Stimulated activated CD8-positive, alpha-beta memory T cell treated with anti-CD3 and anti-CD28 coated beads, Interleukin-7, amount 100 ng/mL, for 48 hours (primary cell): ENCODE measurements around the gene LRP11.
A peak's percentile ranks its signal among the peaks of the same experiment; 100 is the strongest.
"Not testable (repeated sequence)": the region's sequence is repeated elsewhere in the genome, so short reads cannot be mapped to it uniquely, and the experiment has no call there.

Experiments
- DNase-seq, 2 donors: peaks; one replicate each; pipeline ENCODE4 v3.0.0-alpha.2; 2020; ENCODE audit warnings: low read depth in 1 of 2; ENCODE audit errors: extremely low read depth in 1 of 2

Gene LRP11

DNA sequence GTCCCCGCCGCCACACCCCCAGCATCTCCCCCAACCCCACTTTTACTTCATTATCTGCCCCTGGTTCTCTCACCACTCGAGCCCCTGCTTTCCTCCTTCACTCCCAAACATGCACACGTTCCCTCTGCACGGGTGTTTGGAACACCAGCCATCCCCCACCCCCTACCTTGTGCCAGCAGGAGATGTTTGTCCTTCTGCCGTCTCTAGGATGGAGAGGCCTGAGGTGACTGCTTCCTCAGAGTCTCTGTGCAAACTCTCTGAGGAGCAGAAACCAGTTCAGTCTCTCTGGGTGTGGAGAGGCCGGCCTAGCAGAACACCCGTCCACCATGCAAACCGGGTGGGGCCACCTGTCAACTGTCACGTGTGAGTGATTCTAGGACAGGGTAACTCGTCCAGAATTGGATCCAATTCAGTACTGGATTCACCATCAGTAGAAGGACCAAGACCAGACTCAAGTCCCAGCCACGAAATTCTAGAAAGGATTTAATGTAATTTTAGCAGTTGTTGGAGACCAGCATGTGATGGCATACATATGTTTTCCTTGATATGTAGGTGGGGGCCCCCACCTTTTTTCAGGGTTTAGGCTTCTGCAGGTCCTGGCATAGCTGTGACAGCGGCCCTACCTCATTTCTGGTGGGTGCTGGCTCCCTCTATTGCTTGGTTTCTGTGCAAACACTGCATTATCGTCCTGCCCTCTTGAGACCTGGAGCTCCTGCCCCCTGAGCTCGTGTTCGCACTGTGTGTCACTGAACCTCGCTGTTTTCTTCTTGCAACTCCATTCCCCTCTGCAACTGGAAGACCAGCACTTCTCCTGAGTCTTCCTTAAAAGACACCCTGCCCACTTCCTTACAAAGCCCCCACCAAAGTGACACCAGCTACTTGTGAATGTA, 33.9 kb upstream of the LRP11 start, which contains the start of gene RAET1E:
TSS of gene RAET1E (minus strand) at position 259 of the 890 bp plus-strand sequence. CDS start 7,212 bp downstream, outside the sequence.
- DNase-seq, result no peak

DNA sequence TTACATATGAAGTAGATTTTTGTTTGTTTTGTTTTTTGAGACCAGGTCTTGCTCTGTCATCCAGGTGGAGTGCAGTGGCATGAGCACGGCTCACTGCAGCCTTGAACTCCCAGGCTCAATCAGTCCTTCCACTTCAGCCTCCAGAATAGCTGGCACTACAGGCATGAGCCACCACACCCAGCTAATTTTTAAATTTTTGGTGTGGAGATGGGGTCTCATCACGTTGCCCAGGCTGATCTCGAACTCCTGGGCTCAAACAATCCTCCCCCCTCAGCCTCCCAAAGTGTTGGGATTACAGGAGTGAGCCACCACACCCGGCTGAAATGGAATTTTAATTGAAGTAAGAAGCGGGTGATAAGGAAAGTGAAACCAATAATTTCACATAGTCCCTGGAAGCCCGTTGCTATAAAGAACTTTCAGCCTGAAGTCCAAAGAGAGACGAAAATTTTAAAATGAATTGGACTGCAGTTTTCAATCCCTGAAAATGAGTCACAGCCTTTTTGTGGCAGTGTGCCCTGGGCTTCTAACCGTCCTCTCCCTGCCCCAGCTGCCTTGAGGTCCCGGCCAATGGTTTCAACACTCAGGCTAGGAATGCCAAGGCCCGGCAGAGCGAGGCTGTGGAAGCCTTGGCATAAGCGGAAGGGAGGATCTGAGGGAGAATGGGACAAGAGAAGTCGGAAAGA, 33.0 kb upstream of the LRP11 start:
- no peak for DNase-seq

DNA sequence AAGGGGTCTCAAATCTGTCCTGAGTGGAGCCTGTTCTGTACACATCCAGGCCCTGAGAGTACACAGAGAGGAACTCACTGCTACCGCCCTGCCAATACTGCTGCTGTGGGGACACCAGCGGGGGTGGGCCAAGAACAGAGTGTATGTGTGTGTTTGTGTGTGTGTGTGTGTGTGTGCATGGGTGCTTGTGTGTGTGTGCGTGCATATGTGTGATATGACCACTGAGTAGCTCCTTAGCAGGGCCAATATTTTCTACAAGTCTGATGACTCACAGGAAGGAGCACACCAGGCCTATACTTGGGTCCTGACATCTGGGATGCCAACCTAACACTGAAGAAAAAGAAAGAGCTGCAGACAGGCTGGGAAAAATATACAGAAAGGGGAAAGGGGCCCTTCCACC, 32.3 kb upstream of the LRP11 start:
- DNase-seq, result no peak

DNA sequence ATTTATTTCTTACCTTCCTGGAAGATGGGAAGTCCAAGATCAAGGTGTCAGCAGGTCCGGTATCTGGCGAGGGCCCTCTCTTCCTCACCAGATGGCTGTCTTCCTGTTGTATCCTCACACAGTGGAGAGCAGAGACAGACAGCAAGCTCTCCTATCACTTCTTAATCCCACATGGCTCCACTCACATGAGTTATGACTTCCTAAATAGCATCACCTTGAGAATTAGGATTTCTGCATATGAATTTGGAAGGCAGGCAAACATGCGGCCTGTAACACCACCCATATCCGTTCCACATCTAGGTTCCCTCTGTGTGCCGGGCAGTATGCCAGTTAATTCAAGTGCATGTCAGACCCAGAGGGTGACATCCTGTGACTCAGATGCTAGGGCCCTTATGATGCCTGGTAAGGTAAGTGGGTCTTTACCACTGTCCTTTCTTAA, 31.7 kb upstream of the LRP11 start:
- DNase-seq, result peak in 1 of 2 donors; percentile 20

DNA sequence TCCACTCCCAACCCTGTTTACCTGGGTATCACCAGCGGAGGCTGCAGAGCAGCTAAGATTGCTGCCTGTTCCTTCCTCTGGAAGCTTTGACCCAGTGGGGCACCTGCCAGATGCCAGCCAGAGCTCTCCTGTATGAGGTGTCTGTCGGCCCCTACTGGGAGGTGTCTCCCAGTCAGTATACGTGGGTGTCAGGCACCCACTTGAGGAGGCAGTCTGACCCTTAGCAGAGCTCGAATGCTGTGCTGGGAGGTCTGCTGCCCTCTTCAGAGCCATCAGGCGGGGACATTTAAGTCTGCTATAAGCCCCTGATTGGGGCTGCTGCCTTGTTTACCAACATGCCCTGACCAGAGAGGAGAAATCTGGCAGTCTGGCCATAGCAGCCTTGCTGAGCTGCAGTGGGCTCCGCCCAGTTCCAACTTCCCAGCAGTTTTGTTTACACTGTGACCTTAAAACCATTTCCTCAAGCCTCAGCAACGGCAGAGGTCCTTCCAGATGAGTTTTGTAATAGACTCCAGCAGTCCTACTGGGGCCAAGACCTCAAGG, 31.0 kb upstream of the LRP11 start:
- DNase-seq, result no peak

DNA sequence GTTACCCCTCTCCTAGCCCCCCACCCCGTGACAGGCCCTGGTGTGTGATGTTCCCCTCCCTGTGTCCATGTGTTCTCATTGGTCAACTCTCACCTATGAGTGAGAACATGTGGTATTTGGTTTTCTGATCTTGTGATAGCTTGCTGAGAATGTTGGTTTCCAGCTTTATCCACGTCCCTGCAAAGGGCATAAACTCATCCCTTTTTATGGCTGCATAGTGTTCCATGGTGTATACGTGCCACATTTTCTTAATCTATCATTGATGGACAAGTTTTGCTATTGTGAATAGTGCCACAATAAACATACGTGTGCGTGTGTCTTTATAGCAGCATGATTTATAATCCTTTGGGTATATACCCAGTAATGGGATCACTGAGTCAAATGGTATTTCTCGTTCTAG, 27.7 kb upstream of the LRP11 start:
- not testable (repeated sequence) for DNase-seq

DNA sequence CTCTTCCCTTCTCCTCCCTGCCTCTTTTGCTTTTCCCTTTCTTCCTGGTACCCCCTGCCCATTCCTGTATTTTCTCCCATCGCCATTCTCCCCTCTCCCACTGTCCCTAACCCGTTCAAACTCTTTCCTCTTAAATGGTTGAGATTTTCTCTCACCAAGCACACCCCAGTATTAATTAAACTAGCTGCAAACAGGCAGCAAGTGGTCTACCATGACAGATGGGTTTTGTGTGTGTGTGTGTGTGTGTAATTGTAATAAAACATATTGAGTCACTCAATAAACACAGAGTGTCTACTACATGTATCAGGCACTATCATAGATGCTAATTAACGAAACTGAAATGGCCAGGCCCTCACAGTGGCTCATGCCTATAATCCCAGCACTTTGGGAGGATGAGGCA, 27.1 kb upstream of the LRP11 start:
- DNase-seq, result no peak

DNA sequence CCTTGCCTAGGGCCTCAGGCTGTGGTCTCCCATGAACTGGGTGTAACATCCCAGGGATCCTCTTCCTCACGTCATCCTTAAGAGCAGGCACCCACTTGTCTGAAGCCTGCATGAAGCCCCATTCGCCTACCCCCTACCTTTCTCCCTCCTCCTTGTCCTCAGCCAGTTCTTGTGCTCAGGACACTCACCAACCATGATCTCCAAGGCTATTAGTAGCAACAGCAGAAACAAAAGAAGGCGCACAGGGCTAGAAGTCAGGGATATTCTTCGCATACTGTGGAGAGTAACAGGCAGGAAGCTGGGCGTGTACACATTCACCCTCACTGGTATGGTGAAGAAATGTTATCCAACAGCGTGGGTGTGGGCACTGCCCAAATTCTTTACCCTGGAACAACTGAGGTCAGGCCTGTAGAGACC, 26.5 kb upstream of the LRP11 start:
- no peak for DNase-seq

DNA sequence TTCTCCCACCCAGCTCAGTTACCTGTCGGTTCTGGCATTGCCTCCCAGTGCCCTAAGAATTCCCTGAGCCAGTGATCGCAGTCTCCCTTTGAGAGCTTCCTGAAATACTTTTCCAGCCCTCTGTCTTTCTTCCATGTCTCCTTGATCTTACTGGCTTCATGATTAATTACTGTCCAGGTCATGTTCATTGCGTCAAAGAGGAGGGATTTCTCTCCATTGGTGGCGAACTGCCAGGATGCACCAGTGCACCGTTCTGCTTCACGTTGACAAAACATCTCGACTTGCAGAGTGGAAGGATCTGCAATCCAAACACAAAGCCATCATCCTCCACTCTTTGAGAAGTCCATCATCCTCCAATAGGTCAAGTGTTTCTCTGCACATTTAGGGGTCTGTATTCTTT, 25.2 kb upstream of the LRP11 start:
- DNase-seq, result no peak

DNA sequence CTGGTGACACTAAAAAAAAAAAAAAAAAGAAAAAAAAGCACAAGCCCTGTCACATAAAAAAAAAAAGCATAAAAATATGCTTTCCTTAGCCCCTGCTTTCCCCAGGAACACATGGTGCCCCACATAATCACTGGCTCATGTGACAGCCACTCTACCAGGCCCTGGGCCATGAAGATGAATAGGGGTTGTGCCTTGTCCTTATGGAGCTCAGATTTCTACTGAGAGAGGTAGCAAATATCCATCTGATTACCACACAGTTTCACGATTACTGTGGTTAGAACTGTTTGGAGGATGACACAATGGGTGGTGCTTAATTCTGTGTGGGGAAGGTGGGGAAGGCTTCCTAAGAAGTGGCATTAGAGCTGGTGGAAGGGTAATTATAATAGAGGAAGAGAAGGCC, 24.5 kb upstream of the LRP11 start:
- no peak for DNase-seq

DNA sequence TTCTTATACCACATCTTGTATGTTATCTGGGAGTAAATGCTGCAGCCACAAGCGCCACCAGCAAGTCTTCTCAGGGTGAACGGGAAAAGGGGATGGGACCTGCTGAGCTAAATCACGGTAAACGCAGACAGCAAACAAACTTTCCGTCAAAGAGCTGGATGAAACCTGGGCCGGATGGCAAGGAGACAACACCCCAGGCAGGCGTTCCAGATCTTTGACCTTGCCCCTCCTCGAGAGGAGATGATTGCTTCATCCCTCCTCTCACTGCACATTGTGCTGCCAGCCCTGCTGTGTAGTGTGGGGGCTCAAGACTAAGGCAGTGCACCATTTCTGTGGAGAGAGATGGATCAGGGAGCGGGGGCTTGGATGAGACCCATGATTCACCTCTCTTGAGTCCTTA, 23.9 kb upstream of the LRP11 start:
- no peak for DNase-seq

DNA sequence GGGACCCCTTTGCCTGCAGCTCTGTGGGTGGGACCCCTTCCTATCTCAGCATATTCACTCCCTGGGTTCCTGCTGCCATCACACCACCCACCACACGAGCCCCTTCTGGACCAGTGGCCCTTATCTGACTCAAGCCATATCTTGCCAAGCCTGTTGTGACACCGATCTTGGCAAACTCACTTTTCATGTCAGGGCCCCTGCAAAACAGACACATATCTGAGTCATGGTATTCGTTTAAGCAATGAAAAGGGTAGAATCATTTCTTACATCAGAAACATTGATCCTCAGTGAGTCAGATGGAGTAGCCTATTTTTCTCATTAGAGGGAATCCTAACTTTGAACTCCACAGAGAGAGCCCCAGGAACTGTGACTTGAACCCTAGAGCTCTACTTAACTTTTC, 23.2 kb upstream of the LRP11 start:
- no peak for DNase-seq

DNA sequence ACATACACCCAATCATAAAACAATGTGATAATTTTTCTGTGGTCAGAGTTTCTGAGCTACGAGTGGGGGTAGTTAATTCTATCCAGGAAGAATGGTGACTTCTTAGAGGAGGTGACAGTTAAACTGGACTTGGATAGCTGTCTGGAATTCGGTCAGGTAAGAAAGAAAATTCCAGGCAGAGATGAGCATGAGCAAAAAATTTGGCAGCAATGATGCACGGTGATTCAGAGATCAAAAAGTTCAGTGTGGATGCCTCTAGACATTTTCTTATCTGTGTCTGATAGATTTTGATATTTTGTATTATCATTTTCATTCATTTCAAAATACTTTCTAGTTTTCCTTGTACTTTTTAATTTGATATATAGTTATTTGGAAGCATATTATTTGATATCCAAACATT, 21.7 kb upstream of the LRP11 start:
- DNase-seq, result no peak

DNA sequence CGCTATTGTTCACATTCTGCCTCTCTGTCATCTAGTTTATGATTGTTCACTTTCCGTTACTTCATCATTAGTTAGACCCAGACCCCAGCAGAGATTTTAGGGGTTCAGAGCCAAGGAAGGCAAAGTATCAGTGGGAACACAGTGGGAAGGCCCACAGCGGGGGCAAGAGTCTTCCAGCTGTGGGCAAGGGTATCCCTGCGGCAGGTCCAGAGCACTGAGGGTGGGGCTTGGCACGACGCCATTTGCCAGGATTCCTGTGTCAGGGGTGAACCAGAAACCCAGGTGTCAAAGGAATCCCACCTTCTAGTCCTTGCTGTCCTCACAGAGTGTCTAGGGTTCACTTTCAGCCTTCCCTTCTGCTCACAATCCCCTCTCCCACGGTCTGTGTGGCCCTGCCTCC, 20.5 kb upstream of the LRP11 start:
- no peak for DNase-seq

DNA sequence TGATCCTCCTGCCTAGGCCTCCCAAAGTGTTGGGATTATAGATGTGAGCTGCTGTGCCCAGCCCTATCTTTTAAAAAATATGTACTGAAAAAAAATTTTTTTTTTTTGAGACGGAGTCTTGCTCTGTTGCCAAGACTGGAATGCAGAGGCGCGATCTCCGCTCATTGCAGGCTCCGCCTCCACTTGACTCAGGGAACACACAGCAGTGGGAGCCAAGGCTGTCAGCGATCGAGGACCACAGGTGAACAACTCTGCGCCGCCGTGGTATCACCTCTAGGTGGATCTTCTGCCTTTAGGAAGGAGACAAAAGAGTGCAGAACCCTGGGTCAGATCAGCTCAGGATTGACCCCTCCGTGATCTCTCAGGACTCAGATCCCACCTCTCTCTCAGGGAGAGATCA, 20.1 kb upstream of the LRP11 start:
- DNase-seq, result no peak

DNA sequence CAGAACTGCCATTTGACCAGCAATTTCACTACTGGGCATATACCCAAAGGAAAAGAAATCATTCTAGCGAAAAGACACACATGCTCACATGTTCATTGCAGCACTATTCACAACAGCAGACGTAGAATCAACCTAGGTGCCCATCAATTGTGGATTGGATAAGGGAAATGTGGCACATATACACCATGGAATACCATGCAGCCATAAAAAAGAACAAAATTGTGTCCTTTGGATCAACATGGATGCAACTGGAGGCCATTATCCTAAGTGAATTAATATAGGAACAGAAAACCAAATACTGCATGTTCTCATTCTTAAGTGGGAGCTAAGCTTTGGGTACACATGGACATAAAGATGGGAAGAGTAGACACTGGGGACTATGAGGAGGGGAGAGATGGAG, 17.7 kb upstream of the LRP11 start:
- no peak for DNase-seq

DNA sequence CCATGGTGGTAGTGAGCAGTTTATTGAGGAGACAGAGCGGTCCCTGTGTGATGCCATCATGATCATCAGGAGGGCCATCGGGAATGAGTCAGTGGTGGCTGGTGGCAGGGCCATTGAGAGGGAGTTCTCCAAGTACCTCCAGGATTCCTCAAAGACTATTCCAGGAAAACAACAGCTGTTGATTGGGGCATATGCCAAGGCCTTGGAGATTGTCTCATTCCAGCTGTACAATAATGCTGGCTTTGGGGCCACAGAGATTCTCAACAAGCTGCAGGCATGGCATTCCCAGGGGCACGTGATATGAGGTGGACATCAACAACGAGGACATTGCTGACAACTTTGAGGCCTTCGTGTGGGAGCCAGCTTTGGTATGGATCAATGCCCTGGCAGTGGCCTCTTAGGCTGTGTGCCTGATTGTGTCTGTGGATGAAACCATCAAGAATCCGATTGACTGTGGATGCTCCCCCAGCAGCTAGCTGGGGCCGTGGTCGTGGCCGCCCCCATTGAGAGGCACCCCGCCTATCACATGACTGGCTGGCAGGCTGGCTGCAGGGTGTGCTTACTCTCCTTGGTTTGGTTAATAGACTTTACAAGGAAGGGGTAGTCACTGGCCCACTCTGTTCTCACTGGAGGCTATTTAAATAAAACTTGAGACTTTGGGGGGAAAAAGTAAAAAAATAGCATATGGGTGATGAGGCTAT, 17.1 kb upstream of the LRP11 start:
- DNase-seq, result no peak

DNA sequence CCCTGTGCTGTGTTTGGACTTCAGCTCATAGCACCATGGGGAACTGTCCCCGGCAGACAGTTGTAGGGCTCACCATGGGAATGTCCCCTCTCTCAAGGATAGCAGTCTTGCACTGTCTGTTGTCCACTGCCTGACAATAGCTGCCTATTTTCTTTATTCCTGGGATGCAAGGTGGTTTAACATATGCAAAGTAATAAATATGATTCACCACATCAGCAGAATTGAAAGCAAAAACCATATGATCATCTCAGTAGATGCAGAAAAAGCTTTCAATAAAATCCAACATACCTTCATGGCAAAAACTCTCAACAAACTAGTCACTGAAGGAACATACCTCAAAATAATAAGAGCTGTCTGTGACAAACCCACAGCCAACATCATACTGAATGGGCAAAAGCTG, 13.5 kb upstream of the LRP11 start:
- DNase-seq, result no peak

DNA sequence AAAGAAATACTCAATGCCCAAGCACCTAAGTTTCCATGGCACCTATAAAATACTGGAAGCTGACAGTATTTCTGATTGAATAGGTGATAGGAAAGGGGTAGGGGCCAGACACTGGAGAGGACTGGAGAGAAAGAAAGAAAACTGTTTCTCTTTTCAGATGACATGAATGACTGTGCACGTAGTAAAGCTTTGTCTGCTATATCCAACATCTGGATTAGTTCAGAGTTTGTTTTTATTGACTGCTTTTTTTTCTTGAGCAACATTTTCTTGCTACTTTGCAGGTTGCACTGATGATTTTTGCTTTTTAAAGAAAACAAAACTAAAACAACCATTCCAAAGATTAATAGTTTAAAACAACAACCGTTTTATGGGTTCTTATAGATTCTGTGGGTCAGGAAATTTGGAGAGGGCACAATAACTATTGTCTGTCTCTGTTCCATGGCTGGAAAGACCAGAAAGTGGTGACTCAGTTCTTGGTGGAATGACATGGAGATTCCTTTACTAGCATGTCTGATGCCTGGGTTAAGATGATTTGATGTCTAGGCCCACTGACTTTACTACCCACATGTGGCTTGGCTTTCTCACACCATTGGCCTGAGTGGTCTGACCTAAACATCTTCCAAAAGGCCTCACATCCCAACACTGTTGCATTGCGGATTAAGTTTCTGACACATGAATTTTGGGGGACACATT, 12.2 kb upstream of the LRP11 start:
- DNase-seq, result no peak

DNA sequence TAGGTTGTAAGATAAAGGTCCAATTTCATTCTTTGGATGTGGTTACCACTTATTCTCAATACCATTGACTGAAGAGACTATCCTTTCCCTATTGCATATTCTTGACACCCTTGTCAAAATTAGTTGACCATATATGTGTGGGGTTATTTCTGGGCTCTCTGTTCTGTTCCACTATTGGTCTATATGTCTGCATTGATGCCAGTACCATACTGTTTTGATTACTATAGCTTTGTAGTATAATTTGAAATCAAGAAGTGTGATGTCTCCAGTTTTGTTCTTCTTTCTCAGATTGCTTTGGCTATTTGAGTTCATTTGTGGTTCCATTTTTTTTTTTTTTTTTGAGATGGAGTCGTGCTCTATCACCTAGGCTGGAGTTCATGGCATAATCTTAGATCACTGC, 8.1 kb upstream of the LRP11 start:
- DNase-seq, result no peak

DNA sequence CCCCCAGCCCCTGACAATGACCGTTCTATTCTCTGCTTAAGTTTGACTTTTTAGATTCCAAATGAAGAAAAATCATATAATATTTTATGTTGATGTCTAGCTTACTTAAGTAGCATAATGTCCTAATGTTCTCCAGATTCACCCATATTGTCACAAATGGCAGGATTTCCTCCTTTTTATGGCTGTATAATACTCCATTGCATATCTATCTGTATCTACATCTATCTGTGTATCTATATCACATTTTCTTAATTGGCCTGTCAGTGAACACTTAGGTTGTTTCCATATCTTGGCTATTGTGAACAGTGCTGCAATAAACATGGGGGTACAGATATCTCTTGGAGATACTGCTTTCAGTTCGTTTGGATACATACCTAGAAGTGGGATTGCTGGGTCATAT, 7.0 kb upstream of the LRP11 start:
- DNase-seq, result no peak
